GM12878 (cell line): ENCODE results near the gene CHPF2. TPM values are rescaled to one million over a fixed set of nuclear protein-coding genes. Genes with fewer than 3 reads are reported as not detected.

Experiments used
- ATAC-seq: fragments of 200-7000 bp; cut with Tn5 transposase; 3 replicates; pipeline ENCODE4 v1.9.1; 2020; ENCODE audit warnings: mild to moderate bottlenecking, moderate library complexity
- BruUV-seq: library from RNA; stranded (reverse); fragments of 400-500 nt; replicated peaks from 2 replicates; lab custom pipeline; 2021; lab: Mats Ljungman, UMichigan
- CTCF ChIA-PET: fragments of 300-600 bp; sonication (Branson Sonifier 250); formaldehyde crosslinking; extraction: SDS; loops from one replicate; lab custom pipeline; 2021; ENCODE audit warnings: inconsistent platforms; lab: Yijun Ruan, JAX
- POLR2A ChIA-PET: fragments of 350-600 bp; formaldehyde crosslinking; extraction: SDS; loops from one replicate; lab custom pipeline; 2021; ENCODE audit warnings: inconsistent platforms; lab: Charles Lee
- RAD21 ChIA-PET: fragments of 300-600 bp; sonication (Branson Sonifier 250); formaldehyde crosslinking; loops from one replicate; lab custom pipeline; 2023; ENCODE audit warnings: antibody characterized with exemption; ENCODE audit not compliant: unreplicated experiment; lab: Charles Lee
- SMC1A ChIA-PET: fragments of 300-600 bp; sonication (Branson Sonifier 250); formaldehyde crosslinking; loops from one replicate; lab custom pipeline; 2023; ENCODE audit not compliant: unreplicated experiment, uncharacterized antibody; lab: Charles Lee
- DNase-seq: peaks from one replicate; pipeline ENCODE4 v3.0.0-alpha.2; 2011; ENCODE audit warnings: low read depth, low spot score
- FAIRE-seq: peaks from 3 replicates; lab custom pipeline; 2011; peaks lifted over from hg19 to GRCh38; lab: Jason Lieb, UNC
- H2AFZ ChIP-seq: 2 replicates; pipeline ENCODE4 v1.6.0; 2011; ENCODE audit warnings: low read depth, low read length, control low read depth; ENCODE audit not compliant: control insufficient read depth
- H3K27ac ChIP-seq: 2 replicates; pipeline ENCODE4 v1.5.1; 2011; ENCODE audit warnings: control low read depth; ENCODE audit not compliant: control insufficient read depth, insufficient read depth
- H3K27me3 ChIP-seq, 2 experiments: replicated peaks in 1 of 2; 2 replicates each; pipeline versions ENCODE4 v1.6.0 to v1.6.1; 2011; ENCODE audit warnings: low read length in 1 of 2; ENCODE audit not compliant: control insufficient read depth in 2 of 2, insufficient read depth in 2 of 2
- H3K36me3 ChIP-seq, 2 experiments: 2 replicates each; pipeline ENCODE4 v1.5.1; 2011; ENCODE audit warnings: low read length in 1 of 2; ENCODE audit not compliant: control insufficient read depth in 2 of 2, insufficient read depth in 2 of 2
- H3K4me1 ChIP-seq: 2 replicates; pipeline ENCODE4 v1.6.1; 2011; ENCODE audit warnings: mild to moderate bottlenecking, low read length, moderate library complexity, mixed read lengths; ENCODE audit not compliant: control insufficient read depth, insufficient read depth
- H3K4me2 ChIP-seq: 2 replicates; pipeline ENCODE4 v1.6.0; 2011; ENCODE audit warnings: control low read depth; ENCODE audit not compliant: control insufficient read depth, insufficient read depth
- H3K4me3 ChIP-seq: fragments of 200-600 bp; sonication (generic); 2 replicates; pipeline ENCODE4 v1.5.1; 2016
- H3K79me2 ChIP-seq: 2 replicates; pipeline ENCODE4 v1.6.0; 2011; ENCODE audit warnings: low read length; ENCODE audit not compliant: control insufficient read depth, insufficient read depth
- H3K9ac ChIP-seq: 2 replicates; pipeline ENCODE4 v1.8.0; 2011; ENCODE audit warnings: low read length, control low read depth, mixed read lengths; ENCODE audit not compliant: control insufficient read depth, insufficient read depth
- H3K9me3 ChIP-seq: replicated peaks from 3 replicates; pipeline ENCODE4 v1.5.1; 2011; ENCODE audit warnings: mild to moderate bottlenecking, low read length; ENCODE audit not compliant: control insufficient read depth, insufficient read depth
- H4K20me1 ChIP-seq: 2 replicates; pipeline ENCODE4 v1.6.0; 2011; ENCODE audit not compliant: control insufficient read depth, insufficient read depth
- CBX5 ChIP-seq: sonication (generic); IDR thresholded peaks from 2 replicates; pipeline ENCODE4 v1.6.1; 2016; ENCODE audit warnings: low read depth, moderate library complexity, mild to moderate bottlenecking, inconsistent platforms
- DPF2 ChIP-seq: fragments of 450-650 bp; IDR thresholded peaks from 2 replicates; pipeline ENCODE4 v1.6.1; 2017; ENCODE audit warnings: mild to moderate bottlenecking
- E2F4 ChIP-seq: IDR thresholded peaks from 2 replicates; pipeline ENCODE4 v1.6.1; 2012; ENCODE audit warnings: low read depth, low read length, improper control_type of control experiment
- RB1 ChIP-seq: fragments of 450-650 bp; formaldehyde crosslinking; IDR thresholded peaks from 2 replicates; pipeline ENCODE4 v1.6.1; 2017; ENCODE audit warnings: mild to moderate bottlenecking, borderline replicate concordance
- TCF3 ChIP-seq: IDR thresholded peaks from 2 replicates; pipeline ENCODE4 v1.6.1; 2012; ENCODE audit warnings: low read depth, mild to moderate bottlenecking, low read length, borderline replicate concordance; ENCODE audit not compliant: insufficient read depth
- WGBS: methylation state at CpG from one replicate; pipeline ENCODE4 v1.1.6; 2016; ENCODE audit warnings: low lambda C conversion rate; ENCODE audit not compliant: insufficient replicate concordance, insufficient coverage; ENCODE audit errors: missing lambda C conversion rate; 5-methylcytosine and 5-hydroxymethylcytosine counted together
- in situ Hi-C: fragments of 300-500 bp; cut with MboI; formaldehyde crosslinking; loops from 9 replicates; pipeline ENCODE4 v1.14.3; 2018; ENCODE audit warnings: mixed read lengths
- intact Hi-C: fragments of 100-400 bp; cut with micrococcal nuclease; formaldehyde crosslinking; loops from one replicate; pipeline ENCODE4 v1.14.2; 2022; ENCODE audit not compliant: unreplicated experiment
- polyA plus RNA-seq, 11 experiments: library from polyadenylated mRNA; depleted of rRNA in 4 of 11; unstranded in 6 of 11; stranded (reverse) in 5 of 11; fragments of >200 nt; fragmentation: Nextera tagmentation in 4 of 11; fragmentation: Illumina TruSeq in 1 of 11; extraction: Ambion mirVana in 4 of 11; extraction: Trizol in 1 of 11; gene quantifications; 1 replicate in 1 of 11; 2 replicates in 10 of 11; pipeline versions ENCODE4 v1.2.1 to v1.2.3, GENCODE V29; 2011 to 2016; ENCODE audit warnings: inconsistent platforms in 2 of 11, missing spikeins in 2 of 11, low read depth in 1 of 11
- total RNA-seq, 4 experiments: library from RNA; depleted of rRNA in 3 of 4; stranded (reverse); fragments of >200 nt in 3 of 4; fragmentation: Illumina TruSeq in 1 of 4; extraction: Trizol in 1 of 4; gene quantifications; 2 replicates each; pipeline versions ENCODE4 v1.2.1 to v1.2.3, GENCODE V29; 2013 to 2021
- TF ChIP-seq, protein P1 (sequence below): IDR thresholded peaks from 2 replicates; pipeline ENCODE4 v1.6.1; 2011; ENCODE audit warnings: mild to moderate bottlenecking, low read depth, low read length, moderate library complexity; ENCODE audit not compliant: insufficient replicate concordance
- TF ChIP-seq, protein P2 (sequence below): fragments of 450-650 bp; formaldehyde crosslinking; IDR thresholded peaks from 2 replicates; pipeline ENCODE4 v1.5.0; 2022; ENCODE audit warnings: mild to moderate bottlenecking, missing genetic modification characterization
- TF ChIP-seq, protein P3 (sequence below): IDR thresholded peaks from 2 replicates; pipeline ENCODE4 v1.6.1; 2012; ENCODE audit warnings: low read depth, low read length, improper control_type of control experiment
- TF ChIP-seq, protein P4 (sequence below): fragments of 150-350 bp; IDR thresholded peaks from 2 replicates; pipeline ENCODE4 v1.6.1; 2014; ENCODE audit warnings: mild to moderate bottlenecking, low read depth, low read length

The CHPF2 gene
- total and polyA plus RNA-seq, 10 of the 15 experiments (the other 5 are each of a cell fraction or from before 2014, with no cell fraction given) = 0.23 to 33.1 (median 11.5) TPM

DNA sequence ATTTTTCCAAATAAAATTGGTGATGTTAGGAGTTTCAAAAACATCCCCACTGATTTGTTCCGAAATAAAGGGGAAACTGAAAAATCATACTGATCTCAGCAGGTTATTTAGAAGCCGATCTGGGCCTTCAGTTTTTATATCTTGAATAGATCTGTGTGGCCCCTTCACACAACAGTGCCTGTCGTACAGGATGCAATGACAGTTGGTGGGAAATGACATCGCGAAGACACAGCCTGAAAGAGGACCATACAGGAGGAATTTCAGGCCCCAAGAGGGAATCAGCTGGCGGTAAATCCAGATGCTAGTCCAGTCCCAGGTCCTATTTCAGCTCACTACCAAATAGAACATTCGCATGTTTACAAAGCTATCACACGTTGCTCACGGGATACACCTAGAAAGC, 25.0 kb upstream of the CHPF2 start (continued):
- TF ChIP-seq, protein P1, sequence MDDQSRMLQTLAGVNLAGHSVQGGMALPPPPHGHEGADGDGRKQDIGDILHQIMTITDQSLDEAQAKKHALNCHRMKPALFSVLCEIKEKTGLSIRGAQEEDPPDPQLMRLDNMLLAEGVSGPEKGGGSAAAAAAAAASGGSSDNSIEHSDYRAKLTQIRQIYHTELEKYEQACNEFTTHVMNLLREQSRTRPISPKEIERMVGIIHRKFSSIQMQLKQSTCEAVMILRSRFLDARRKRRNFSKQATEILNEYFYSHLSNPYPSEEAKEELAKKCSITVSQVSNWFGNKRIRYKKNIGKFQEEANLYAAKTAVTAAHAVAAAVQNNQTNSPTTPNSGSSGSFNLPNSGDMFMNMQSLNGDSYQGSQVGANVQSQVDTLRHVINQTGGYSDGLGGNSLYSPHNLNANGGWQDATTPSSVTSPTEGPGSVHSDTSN = no peak

GRCh38 chr7:151207804-151208203, 24.5 kb upstream of the CHPF2 start:
- ATAC-seq (no peak), DNase-seq (no peak), FAIRE-seq (no peak)
- Histone ChIP-seq H3K27me3 (peaks cover 1 to 2% of the 10 kb centered on the region in 2 experiments; a peak in 3 of 4 replicates), H3K4me3 (no peak overlapping the region), H3K79me2 (no peaks in the 10 kb centered on the region), H3K9me3 (no peaks in the 10 kb centered on the region), H3K4me2 (no peak overlapping the region), H3K4me1 (no peaks in the 10 kb centered on the region), H4K20me1 (no peaks in the 10 kb centered on the region), H3K9ac (no peak overlapping the region), H3K27ac (no peak overlapping the region), H2AFZ (no peak overlapping the region), H3K36me3 (no peaks in the 10 kb centered on the region)
- no TSS peak for BruUV-seq
- in situ Hi-C loops (no loop called here), intact Hi-C loops (no loop called here)
- ChIA-PET RAD21 (no interaction called here), SMC1A (no interaction called here), POLR2A (interaction anchor here (1.5 kb wide), 1 partner anchor 19 kb away, joined by 6 read pairs; the partner anchor contains the start of gene ABCF2), CTCF (interaction anchor here (0.8 to 2.0 kb wide), 2 partner anchors 9 to 36 kb away, joined by 3 to 7 read pairs; no protein-coding TSS in a partner anchor)
- no peak for TF ChIP-seq DPF2
- no peak for TF ChIP-seq TCF3
- no peak for TF ChIP-seq RB1
- TF ChIP-seq, protein P2, sequence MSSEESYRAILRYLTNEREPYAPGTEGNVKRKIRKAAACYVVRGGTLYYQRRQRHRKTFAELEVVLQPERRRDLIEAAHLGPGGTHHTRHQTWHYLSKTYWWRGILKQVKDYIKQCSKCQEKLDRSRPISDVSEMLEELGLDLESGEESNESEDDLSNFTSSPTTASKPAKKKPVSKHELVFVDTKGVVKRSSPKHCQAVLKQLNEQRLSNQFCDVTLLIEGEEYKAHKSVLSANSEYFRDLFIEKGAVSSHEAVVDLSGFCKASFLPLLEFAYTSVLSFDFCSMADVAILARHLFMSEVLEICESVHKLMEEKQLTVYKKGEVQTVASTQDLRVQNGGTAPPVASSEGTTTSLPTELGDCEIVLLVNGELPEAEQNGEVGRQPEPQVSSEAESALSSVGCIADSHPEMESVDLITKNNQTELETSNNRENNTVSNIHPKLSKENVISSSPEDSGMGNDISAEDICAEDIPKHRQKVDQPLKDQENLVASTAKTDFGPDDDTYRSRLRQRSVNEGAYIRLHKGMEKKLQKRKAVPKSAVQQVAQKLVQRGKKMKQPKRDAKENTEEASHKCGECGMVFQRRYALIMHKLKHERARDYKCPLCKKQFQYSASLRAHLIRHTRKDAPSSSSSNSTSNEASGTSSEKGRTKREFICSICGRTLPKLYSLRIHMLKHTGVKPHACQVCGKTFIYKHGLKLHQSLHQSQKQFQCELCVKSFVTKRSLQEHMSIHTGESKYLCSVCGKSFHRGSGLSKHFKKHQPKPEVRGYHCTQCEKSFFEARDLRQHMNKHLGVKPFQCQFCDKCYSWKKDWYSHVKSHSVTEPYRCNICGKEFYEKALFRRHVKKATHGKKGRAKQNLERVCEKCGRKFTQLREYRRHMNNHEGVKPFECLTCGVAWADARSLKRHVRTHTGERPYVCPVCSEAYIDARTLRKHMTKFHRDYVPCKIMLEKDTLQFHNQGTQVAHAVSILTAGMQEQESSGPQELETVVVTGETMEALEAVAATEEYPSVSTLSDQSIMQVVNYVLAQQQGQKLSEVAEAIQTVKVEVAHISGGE (CRISPR knock-in tag) = no peak
- TF ChIP-seq, protein P3, sequence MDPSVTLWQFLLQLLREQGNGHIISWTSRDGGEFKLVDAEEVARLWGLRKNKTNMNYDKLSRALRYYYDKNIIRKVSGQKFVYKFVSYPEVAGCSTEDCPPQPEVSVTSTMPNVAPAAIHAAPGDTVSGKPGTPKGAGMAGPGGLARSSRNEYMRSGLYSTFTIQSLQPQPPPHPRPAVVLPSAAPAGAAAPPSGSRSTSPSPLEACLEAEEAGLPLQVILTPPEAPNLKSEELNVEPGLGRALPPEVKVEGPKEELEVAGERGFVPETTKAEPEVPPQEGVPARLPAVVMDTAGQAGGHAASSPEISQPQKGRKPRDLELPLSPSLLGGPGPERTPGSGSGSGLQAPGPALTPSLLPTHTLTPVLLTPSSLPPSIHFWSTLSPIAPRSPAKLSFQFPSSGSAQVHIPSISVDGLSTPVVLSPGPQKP = no peak
- TF ChIP-seq, protein P4, sequence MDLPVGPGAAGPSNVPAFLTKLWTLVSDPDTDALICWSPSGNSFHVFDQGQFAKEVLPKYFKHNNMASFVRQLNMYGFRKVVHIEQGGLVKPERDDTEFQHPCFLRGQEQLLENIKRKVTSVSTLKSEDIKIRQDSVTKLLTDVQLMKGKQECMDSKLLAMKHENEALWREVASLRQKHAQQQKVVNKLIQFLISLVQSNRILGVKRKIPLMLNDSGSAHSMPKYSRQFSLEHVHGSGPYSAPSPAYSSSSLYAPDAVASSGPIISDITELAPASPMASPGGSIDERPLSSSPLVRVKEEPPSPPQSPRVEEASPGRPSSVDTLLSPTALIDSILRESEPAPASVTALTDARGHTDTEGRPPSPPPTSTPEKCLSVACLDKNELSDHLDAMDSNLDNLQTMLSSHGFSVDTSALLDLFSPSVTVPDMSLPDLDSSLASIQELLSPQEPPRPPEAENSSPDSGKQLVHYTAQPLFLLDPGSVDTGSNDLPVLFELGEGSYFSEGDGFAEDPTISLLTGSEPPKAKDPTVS = no peak
- no peak for TF ChIP-seq CBX5
- no peak for TF ChIP-seq E2F4
- WGBS = 73% methylated on average over 12 of the region's 12 CpGs
